GM12878 (cell line): ENCODE data around the gene SLC24A3.

Source experiments
- ATF3 ChIP-seq: IDR thresholded peaks from 2 replicates; pipeline ENCODE4 v1.6.1; 2011; ENCODE audit warnings: low read depth, mild to moderate bottlenecking, low read length, moderate library complexity, borderline replicate concordance; ENCODE audit errors: extremely low read depth
- BACH1 ChIP-seq: fragments of 450-650 bp; IDR thresholded peaks from 2 replicates; pipeline ENCODE4 v1.6.1; 2017; ENCODE audit warnings: mild to moderate bottlenecking, borderline replicate concordance
- CTCF ChIP-seq, 3 experiments: IDR thresholded peaks in 2 of 3; conservative IDR thresholded peaks in 1 of 3; 2 replicates each; pipeline ENCODE4 v1.5.1; 2011; ENCODE audit warnings: low read depth in 3 of 3, low read length in 3 of 3, mild to moderate bottlenecking in 3 of 3, control low read depth in 2 of 3, moderate library complexity in 2 of 3, inconsistent platforms in 1 of 3, mixed read lengths in 1 of 3; ENCODE audit not compliant: control insufficient read depth in 2 of 3, insufficient read depth in 1 of 3; ENCODE audit errors: extremely low read depth in 1 of 3
- LARP7 ChIP-seq: fragments of 450-650 bp; IDR thresholded peaks from 2 replicates; pipeline ENCODE4 v1.6.1; 2017; ENCODE audit warnings: mild to moderate bottlenecking
- POLR2A ChIP-seq: IDR thresholded peaks from 2 replicates; pipeline ENCODE4 v1.6.1; 2011; ENCODE audit warnings: low read depth, mild to moderate bottlenecking, low read length
- POLR2AphosphoS5 ChIP-seq: IDR thresholded peaks from 2 replicates; pipeline ENCODE4 v1.6.1; 2011; ENCODE audit warnings: mild to moderate bottlenecking, low read length, inconsistent platforms
- RAD21 ChIP-seq: IDR thresholded peaks from 2 replicates; pipeline ENCODE4 v1.6.1; 2011; ENCODE audit warnings: mild to moderate bottlenecking, low read depth, low read length, moderate library complexity; ENCODE audit not compliant: insufficient read depth
- RCOR1 ChIP-seq: conservative IDR thresholded peaks from 2 replicates; pipeline ENCODE4 v1.6.1; 2012; ENCODE audit warnings: low read depth, low read length, improper control_type of control experiment
- SMAD1 ChIP-seq: fragments of 450-650 bp; IDR thresholded peaks from 2 replicates; pipeline ENCODE4 v1.6.1; 2018; ENCODE audit warnings: mild to moderate bottlenecking, low read depth; ENCODE audit not compliant: partially characterized antibody
- TCF12 ChIP-seq: IDR thresholded peaks from 2 replicates; pipeline ENCODE4 v1.6.1; 2011; ENCODE audit warnings: low read depth, mild to moderate bottlenecking, low read length
- TCF3 ChIP-seq: IDR thresholded peaks from 2 replicates; pipeline ENCODE4 v1.6.1; 2012; ENCODE audit warnings: low read depth, mild to moderate bottlenecking, low read length, borderline replicate concordance; ENCODE audit not compliant: insufficient read depth

DNA sequence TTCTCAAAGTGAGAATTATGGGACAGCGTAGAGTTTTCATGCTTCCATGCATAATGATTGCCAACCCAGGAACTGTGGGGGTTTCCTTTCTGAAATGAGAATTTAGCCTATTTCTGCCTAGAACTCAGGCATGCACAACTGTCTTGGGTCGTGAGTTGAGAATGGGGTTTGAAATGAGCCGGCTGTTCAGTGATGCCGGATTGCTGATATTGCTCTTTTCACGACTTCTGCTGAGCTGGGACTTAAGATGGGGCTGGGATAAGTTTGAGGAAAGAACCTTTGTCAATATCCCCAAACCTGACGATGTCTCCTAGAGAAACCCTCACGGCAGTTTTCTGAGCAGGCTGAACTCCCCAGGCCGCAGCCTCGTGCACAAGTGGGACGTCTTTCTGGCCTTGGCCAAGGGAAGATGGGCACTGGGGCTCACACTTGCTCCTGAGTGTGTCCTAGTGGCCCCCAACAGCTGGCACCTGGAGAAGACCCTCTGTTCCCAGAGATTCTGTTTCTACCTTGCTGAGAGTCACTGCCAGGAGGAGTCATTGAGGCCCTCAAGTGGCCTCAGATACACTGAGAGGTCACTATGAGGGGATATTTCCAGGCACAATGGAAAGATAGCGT lies 511.5 kb downstream of the SLC24A3 start:
- TF ChIP-seq SMAD1 (no peak), TCF3 (no peak), RAD21 (no peak), ATF3 (no peak), TCF12 (no peak), CTCF (IDR thresholded peaks at IDR 0.05 in 2 of 3, conservative IDR thresholded peaks at IDR 0.05 in 1 of 3; ENCODE audit: control insufficient read depth in 2 of 3, extremely low read depth in 1 of 3, insufficient read depth in 1 of 3, low read depth in 3 of 3, low read length in 3 of 3) (no peak), POLR2A (no peak), LARP7 (no peak), BACH1 (no peak), POLR2AphosphoS5 (no peak), RCOR1 (no peak)
